Activated CD8-positive, alpha-beta memory T cell treated with anti-CD3 and anti-CD28 coated beads for 1 hour (primary cell): ENCODE data around the gene FNIP1.
"Not testable (repeated sequence)": the region's sequence is repeated elsewhere in the genome, so short reads cannot be mapped to it uniquely, and the experiment has no call there.

ENCODE experiments used
- DNase-seq, 2 donors: peaks; one replicate each; pipeline ENCODE4 v3.0.0-alpha.2; 2020; ENCODE audit warnings: low read depth in 1 of 2; ENCODE audit errors: extremely low read depth in 1 of 2

FNIP1 gene

GRCh38 chr5:131641494-131641893, 155.3 kb downstream of the FNIP1 start:
- no peak for DNase-seq

GRCh38 chr5:131640043-131640856, 156.6 kb downstream of the FNIP1 start:
- peak; percentile 11 to 18 for DNase-seq

- no peak for DNase-seq
These were observed 157.7 kb downstream of the FNIP1 start for GRCh38 chr5:131639148-131639547.

- DNase-seq, result no peak
These were observed 159.1 kb downstream of the FNIP1 start for GRCh38 chr5:131637694-131638093.

GRCh38 chr5:131635684-131636572, 160.9 kb downstream of the FNIP1 start:
- DNase-seq, result peak in 1 of 2 donors; percentile 4

- DNase-seq, result peak; percentile 85 to 96
These were observed 161.7 kb downstream of the FNIP1 start, which contains the start of gene RAPGEF6 for GRCh38 chr5:131634996-131635683. TSS of gene RAPGEF6 (minus strand) at chr5:131635229. CDS start at chr5:131635030, 199 bp downstream.

GRCh38 chr5:131634666-131634995, 162.2 kb downstream of the FNIP1 start:
- DNase-seq, result peak; percentile 24 to 44

GRCh38 chr5:131634238-131634637, 162.6 kb downstream of the FNIP1 start:
- no peak for DNase-seq

GRCh38 chr5:131633830-131634229, 163.0 kb downstream of the FNIP1 start:
- DNase-seq, result no peak

GRCh38 chr5:131630963-131631350, 165.9 kb downstream of the FNIP1 start:
- DNase-seq, result no peak

- no peak for DNase-seq
These were observed 166.4 kb downstream of the FNIP1 start for GRCh38 chr5:131630208-131630962.

- no peak for DNase-seq
These were observed 167.8 kb downstream of the FNIP1 start for GRCh38 chr5:131628990-131629389.

- no peak for DNase-seq
These were observed 169.5 kb downstream of the FNIP1 start for GRCh38 chr5:131627207-131627865.

- DNase-seq, result no peak
These were observed 174.2 kb downstream of the FNIP1 start for GRCh38 chr5:131622633-131623032.

- not testable (repeated sequence) for DNase-seq
These were observed 175.7 kb downstream of the FNIP1 start for GRCh38 chr5:131621164-131621563.

GRCh38 chr5:131619102-131619501, 177.7 kb downstream of the FNIP1 start:
- DNase-seq, result no peak

- no peak for DNase-seq
These were observed 179.5 kb downstream of the FNIP1 start for GRCh38 chr5:131617140-131617822.

GRCh38 chr5:131615957-131616356, 180.9 kb downstream of the FNIP1 start:
- no peak for DNase-seq

GRCh38 chr5:131613423-131613822, 183.4 kb downstream of the FNIP1 start:
- no peak for DNase-seq

- DNase-seq, result no peak
These were observed 185.8 kb downstream of the FNIP1 start for GRCh38 chr5:131611064-131611381.
